Naive B cell (primary cell): Measurements from ENCODE around the gene NCL. TPM values are rescaled to one million over a fixed set of nuclear protein-coding genes. Genes with fewer than 3 reads are reported as not detected.
"Not testable (repeated sequence)": the region's sequence is repeated elsewhere in the genome, so short reads cannot be mapped to it uniquely, and the experiment has no call there.

Experiments used
- ATAC-seq, 2 donors: fragments of 150-1000 bp; cut with Tn5 transposase; 2 replicates each; pipeline ENCODE4 v1.10.0; 2021; ENCODE audit warnings: low read depth in 2 of 2, mild to moderate bottlenecking in 2 of 2, moderate library complexity in 2 of 2
- DNase-seq: peaks from one replicate; pipeline ENCODE4 v3.0.0; 2022
- H3K27ac Mint-ChIP-seq, 6 donors: one replicate each; pipeline ENCODE4 v1.8.0; 2020 to 2022; ENCODE audit warnings: mild to moderate bottlenecking in 6 of 6, mixed read lengths in 6 of 6, moderate library complexity in 5 of 6, inconsistent platforms in 2 of 6
- H3K27me3 Mint-ChIP-seq, 3 donors: one replicate each; pipeline ENCODE4 v1.8.0; 2021 to 2022; ENCODE audit warnings: mixed read lengths in 3 of 3, mild to moderate bottlenecking in 1 of 3
- H3K36me3 Mint-ChIP-seq, 2 donors: one replicate each; pipeline ENCODE4 v1.8.0; 2020 to 2022; ENCODE audit warnings: mixed read lengths in 2 of 2, inconsistent platforms in 1 of 2, mild to moderate bottlenecking in 1 of 2
- H3K4me1 Mint-ChIP-seq, 3 donors: one replicate each; pipeline ENCODE4 v1.8.0; 2020 to 2022; ENCODE audit warnings: mixed read lengths in 3 of 3, inconsistent platforms in 1 of 3, mild to moderate bottlenecking in 1 of 3, moderate library complexity in 1 of 3
- H3K4me3 Mint-ChIP-seq, 8 donors: one replicate each; pipeline ENCODE4 v1.8.0; 2020 to 2022; ENCODE audit warnings: mild to moderate bottlenecking in 8 of 8, mixed read lengths in 8 of 8, moderate library complexity in 8 of 8, inconsistent platforms in 2 of 8
- H3K9me3 Mint-ChIP-seq, 7 donors: one replicate each; pipeline ENCODE4 v1.8.0; 2020 to 2022; ENCODE audit warnings: mixed read lengths in 7 of 7, mild to moderate bottlenecking in 5 of 7, inconsistent platforms in 2 of 7, moderate library complexity in 1 of 7
- polyA plus RNA-seq, 6 donors: library from polyadenylated mRNA; unstranded; fragments of 300-500 nt; fragmentation: Illumina TruSeq; gene quantifications; one replicate each; pipeline ENCODE4 v1.2.3, GENCODE V29; 2021; ENCODE audit warnings: low read depth in 6 of 6

Gene NCL
- polyA plus RNA-seq, 6 donors from 2014 or later = 176 to 589 (median 428) TPM

- DNase-seq = no peak
- Mint-ChIP-seq H3K4me3 (no peak overlapping the region), H3K36me3 (no peaks in the 10 kb centered on the region), H3K27ac (peak overlapping the region in 1 of 6 donors; percentile 15), H3K9me3 (peaks cover 0 to 2% (median 0%) of the 10 kb centered on the region in 7 donors), H3K4me1 (no peaks in the 10 kb centered on the region), H3K27me3 (peaks cover 0 to 21% (median 8%) of the 10 kb centered on the region in 3 donors)
- no peak for ATAC-seq
These were observed 42.2 kb downstream of the NCL start for GRCh38 chr2:231422056-231422455.

GRCh38 chr2:231421051-231421580 lies 43.2 kb downstream of the NCL start:
- no peak overlapping the region for H3K27ac Mint-ChIP-seq
- DNase-seq (no peak), ATAC-seq (no peak)
- H3K36me3 Mint-ChIP-seq = no peaks in the 10 kb centered on the region
- peaks cover 0 to 2% (median 0%) of the 10 kb centered on the region in 7 donors for H3K9me3 Mint-ChIP-seq
- no peaks in the 10 kb centered on the region for H3K4me1 Mint-ChIP-seq
- peaks cover 0 to 21% (median 8%) of the 10 kb centered on the region in 3 donors for H3K27me3 Mint-ChIP-seq
- H3K4me3 Mint-ChIP-seq = no peak overlapping the region

- Mint-ChIP-seq H3K27ac (peak overlapping the region in 1 of 6 donors; percentile 76), H3K9me3 (peaks cover 0 to 2% (median 0%) of the 10 kb centered on the region in 7 donors), H3K27me3 (peaks cover 4 to 26% (median 17%) of the 10 kb centered on the region in 3 donors), H3K4me3 (no peak overlapping the region), H3K4me1 (no peaks in the 10 kb centered on the region), H3K36me3 (no peaks in the 10 kb centered on the region)
- DNase-seq = no peak
- ATAC-seq = no peak
These were observed 45.3 kb downstream of the NCL start for GRCh38 chr2:231418820-231419640.

GRCh38 chr2:231415029-231415428 lies 49.3 kb downstream of the NCL start:
- ATAC-seq = no peak
- no peak overlapping the region for H3K27ac Mint-ChIP-seq
- no peak overlapping the region for H3K4me3 Mint-ChIP-seq
- H3K27me3 Mint-ChIP-seq = peaks cover 13 to 28% (median 27%) of the 10 kb centered on the region in 3 donors
- peaks cover 0 to 8% of the 10 kb centered on the region in 2 donors for H3K36me3 Mint-ChIP-seq
- no peak for DNase-seq
- H3K9me3 Mint-ChIP-seq = peaks cover 0 to 7% (median 4%) of the 10 kb centered on the region in 7 donors
- H3K4me1 Mint-ChIP-seq = peaks cover 3 to 6% (median 4%) of the 10 kb centered on the region in 3 donors

GRCh38 chr2:231413921-231414476 lies 50.3 kb downstream of the NCL start:
- DNase-seq = no peak
- ATAC-seq = no peak
- H3K9me3 Mint-ChIP-seq = peaks cover 0 to 7% (median 4%) of the 10 kb centered on the region in 7 donors
- H3K27me3 Mint-ChIP-seq = peaks cover 13 to 27% (median 24%) of the 10 kb centered on the region in 3 donors
- peak overlapping the region in 2 of 8 donors; percentile 21 to 59 for H3K4me3 Mint-ChIP-seq
- peak overlapping the region in 1 of 6 donors; percentile 24 for H3K27ac Mint-ChIP-seq
- H3K4me1 Mint-ChIP-seq = peaks cover 3 to 6% (median 4%) of the 10 kb centered on the region in 3 donors
- peaks cover 0 to 8% of the 10 kb centered on the region in 2 donors for H3K36me3 Mint-ChIP-seq

GRCh38 chr2:231413456-231413855 lies 50.8 kb downstream of the NCL start:
- peaks cover 0 to 8% of the 10 kb centered on the region in 2 donors for H3K36me3 Mint-ChIP-seq
- H3K27me3 Mint-ChIP-seq = peaks cover 13 to 22% (median 18%) of the 10 kb centered on the region in 3 donors

GRCh38 chr2:231412618-231412963 lies 51.7 kb downstream of the NCL start:
- no peak for DNase-seq
- Mint-ChIP-seq H3K36me3 (peaks cover 0 to 8% of the 10 kb centered on the region in 2 donors), H3K4me1 (peaks cover 3 to 6% (median 4%) of the 10 kb centered on the region in 3 donors), H3K9me3 (peaks cover 0 to 7% (median 4%) of the 10 kb centered on the region in 7 donors), H3K4me3 (peak overlapping the region in 7 of 8 donors; percentile 18 to 74 (median 57)), H3K27me3 (peaks cover 13 to 19% (median 18%) of the 10 kb centered on the region in 3 donors), H3K27ac (peak overlapping the region in 1 of 6 donors; percentile 47)
- ATAC-seq = no peak

More at GRCh38 chr2:231413456-231413855, 50.8 kb downstream of the NCL start:
- H3K4me3 Mint-ChIP-seq = no peak overlapping the region
- H3K4me1 Mint-ChIP-seq = peaks cover 3 to 6% (median 4%) of the 10 kb centered on the region in 3 donors
- ATAC-seq (no peak), DNase-seq (no peak)
- H3K27ac Mint-ChIP-seq = no peak overlapping the region
- H3K9me3 Mint-ChIP-seq = peaks cover 0 to 7% (median 4%) of the 10 kb centered on the region in 7 donors

GRCh38 chr2:231411831-231412617 lies 52.3 kb downstream of the NCL start:
- Mint-ChIP-seq H3K27me3 (peaks cover 13 to 19% (median 18%) of the 10 kb centered on the region in 3 donors), H3K36me3 (peaks cover 0 to 8% of the 10 kb centered on the region in 2 donors), H3K4me1 (peaks cover 3 to 6% (median 4%) of the 10 kb centered on the region in 3 donors), H3K27ac (peak overlapping the region in 2 of 6 donors; percentile 47 to 66), H3K9me3 (peaks cover 0 to 7% (median 4%) of the 10 kb centered on the region in 7 donors), H3K4me3 (peak overlapping the region; percentile 56 to 85 (median 72))
- ATAC-seq = peak; percentile 97 to 98
- peak; percentile 86 for DNase-seq

- DNase-seq = no peak
- H3K27me3 Mint-ChIP-seq = peaks cover 13 to 19% (median 18%) of the 10 kb centered on the region in 3 donors
- H3K9me3 Mint-ChIP-seq = peaks cover 0 to 7% (median 4%) of the 10 kb centered on the region in 7 donors
- H3K4me1 Mint-ChIP-seq = peaks cover 3 to 6% (median 6%) of the 10 kb centered on the region in 3 donors
- ATAC-seq = no peak
- peak overlapping the region in 6 of 8 donors; percentile 36 to 85 (median 66) for H3K4me3 Mint-ChIP-seq
- peak overlapping the region in 1 of 6 donors; percentile 80 for H3K27ac Mint-ChIP-seq
- H3K36me3 Mint-ChIP-seq = peaks cover 0 to 8% of the 10 kb centered on the region in 2 donors
These were observed 53.0 kb downstream of the NCL start for GRCh38 chr2:231411237-231411636.

- H3K27ac Mint-ChIP-seq = peak overlapping the region in 1 of 6 donors; percentile 30
- peaks cover 6 to 14% (median 13%) of the 10 kb centered on the region in 3 donors for H3K4me1 Mint-ChIP-seq
- no peak for DNase-seq
- peak overlapping the region in 1 of 8 donors; percentile 35 for H3K4me3 Mint-ChIP-seq
- H3K27me3 Mint-ChIP-seq = peaks cover 9 to 19% (median 18%) of the 10 kb centered on the region in 3 donors
- H3K36me3 Mint-ChIP-seq = peaks cover 0 to 8% of the 10 kb centered on the region in 2 donors
- no peak for ATAC-seq
- peaks cover 0 to 7% (median 4%) of the 10 kb centered on the region in 7 donors for H3K9me3 Mint-ChIP-seq
These were observed 53.8 kb downstream of the NCL start for GRCh38 chr2:231410293-231411004.

- Mint-ChIP-seq H3K9me3 (peaks cover 0 to 7% (median 4%) of the 10 kb centered on the region in 7 donors), H3K4me3 (no peak overlapping the region), H3K36me3 (peaks cover 0 to 8% of the 10 kb centered on the region in 2 donors), H3K27ac (no peak overlapping the region), H3K27me3 (peaks cover 9 to 13% (median 13%) of the 10 kb centered on the region in 3 donors), H3K4me1 (peaks cover 11 to 20% (median 19%) of the 10 kb centered on the region in 3 donors)
- DNase-seq (no peak), ATAC-seq (no peak)
These were observed 54.5 kb downstream of the NCL start for GRCh38 chr2:231409776-231410175.

GRCh38 chr2:231408304-231408703 lies 56.0 kb downstream of the NCL start:
- H3K4me3 Mint-ChIP-seq, H3K36me3 Mint-ChIP-seq, H3K27me3 Mint-ChIP-seq, ATAC-seq, H3K9me3 Mint-ChIP-seq, H3K27ac Mint-ChIP-seq, DNase-seq: not testable (repeated sequence)
- peaks cover 11 to 20% (median 19%) of the 10 kb centered on the region in 3 donors for H3K4me1 Mint-ChIP-seq
